HCT116 (cell line): ENCODE results near the gene NOLC1. TPM values are rescaled to one million over a fixed set of nuclear protein-coding genes. Genes with fewer than 3 reads are reported as not detected.

ENCODE experiments used
- ATAC-seq: fragments of 200-7000 bp; cut with Tn5 transposase; 2 replicates; pipeline ENCODE4 v1.9.1; 2020; ENCODE audit warnings: mild to moderate bottlenecking, moderate library complexity
- BruUV-seq: library from RNA; stranded (reverse); fragments of 400-500 nt; replicated peaks from 2 replicates; lab custom pipeline; 2021; lab: Mats Ljungman, UMichigan
- CTCF ChIA-PET: fragments of 300-600 bp; sonication (Branson Sonifier 250); formaldehyde crosslinking; loops from one replicate; lab custom pipeline; 2021; ENCODE audit warnings: antibody characterized with exemption; lab: Charles Lee
- POLR2A ChIA-PET: fragments of 300-600, 350-600 bp; sonication (Branson Sonifier 250); formaldehyde crosslinking; loops from one replicate; lab custom pipeline; 2021; ENCODE audit warnings: antibody characterized with exemption; lab: Charles Lee
- RAD21 ChIA-PET, 2 experiments: fragments of 300-600 bp; sonication (Branson Sonifier 250); formaldehyde crosslinking; loops; one replicate each; lab custom pipeline; 2023; ENCODE audit warnings: low total read pairs in 2 of 2; ENCODE audit not compliant: uncharacterized antibody in 2 of 2, unreplicated experiment in 2 of 2, low non-redundant PET in 1 of 2; lab: Charles Lee
- DNase-seq: peaks from one replicate; pipeline ENCODE4 v3.0.0-alpha.2; 2010; ENCODE audit warnings: low read depth, low spot score
- H2AFZ ChIP-seq: fragments of 200-600 bp; shearing (Covaris generic), sonication (generic); 2 replicates; pipeline ENCODE4 v1.6.1; 2017; ENCODE audit warnings: low read depth, mixed run types, mixed read lengths, antibody characterized with exemption, low read length; ENCODE audit not compliant: poor library complexity, severe bottlenecking
- H3K27ac ChIP-seq: 2 replicates; pipeline ENCODE4 v1.5.1; 2012; ENCODE audit warnings: low read depth, low read length
- H3K27me3 ChIP-seq: fragments of 200-600 bp; sonication (generic); 2 replicates; pipeline ENCODE4 v1.6.1; 2016; ENCODE audit warnings: mixed run types, low read length, mixed read lengths; ENCODE audit not compliant: insufficient read depth
- H3K36me3 ChIP-seq, 2 experiments: fragments of 200-500 bp in 1 of 2; fragments of 200-600 bp in 1 of 2; sonication (Bioruptor generic) in 1 of 2; sonication (generic) in 1 of 2; 2 replicates each; pipeline versions ENCODE4 v1.5.1 to v1.6.1; 2014 to 2016; ENCODE audit warnings: low read length in 2 of 2, inconsistent platforms in 1 of 2, mixed read lengths in 1 of 2, mixed run types in 1 of 2; ENCODE audit not compliant: insufficient read depth in 2 of 2, control insufficient read depth in 1 of 2
- H3K4me1 ChIP-seq, 2 experiments: fragments of 200-600 bp in 1 of 2; sonication (generic) in 1 of 2; 2 replicates each; pipeline versions ENCODE4 v1.5.1 to v1.6.1; 2012 to 2017; ENCODE audit warnings: low read length in 2 of 2, inconsistent platforms in 1 of 2, mild to moderate bottlenecking in 1 of 2, mixed read lengths in 1 of 2, mixed run types in 1 of 2, moderate library complexity in 1 of 2; ENCODE audit not compliant: insufficient read depth in 2 of 2, control insufficient read depth in 1 of 2
- H3K4me2 ChIP-seq: fragments of 200-600 bp; sonication (generic); 2 replicates; pipeline ENCODE4 v1.6.1; 2017; ENCODE audit warnings: mixed run types, low read length, mixed read lengths
- H3K4me3 ChIP-seq, 2 experiments: fragments of 200-600 bp in 1 of 2; sonication (generic) in 1 of 2; replicated peaks in 1 of 2; 2 replicates each; pipeline ENCODE4 v1.5.1; 2011 to 2016; ENCODE audit warnings: low read length in 2 of 2, control low read depth in 1 of 2, low read depth in 1 of 2, mild to moderate bottlenecking in 1 of 2, mixed read lengths in 1 of 2, mixed run types in 1 of 2
- H3K79me2 ChIP-seq: fragments of 200-600 bp; sonication (generic); 2 replicates; pipeline ENCODE4 v1.6.1; 2017; ENCODE audit warnings: mild to moderate bottlenecking, mixed run types, low read length, moderate library complexity, mixed read lengths; ENCODE audit not compliant: insufficient read depth
- H3K9ac ChIP-seq: fragments of 200-600 bp; sonication (generic); 2 replicates; pipeline ENCODE4 v1.6.1; 2016; ENCODE audit warnings: low read length, mixed read lengths
- H3K9me2 ChIP-seq: fragments of 200-600 bp; sonication (generic), shearing (Covaris generic); 2 replicates; pipeline ENCODE4 v1.6.1; 2017; ENCODE audit warnings: mixed run types, mild to moderate bottlenecking, moderate library complexity; ENCODE audit not compliant: insufficient read depth
- H3K9me3 ChIP-seq, 2 experiments: fragments of 200-500 bp in 1 of 2; fragments of 200-600 bp in 1 of 2; sonication (Bioruptor generic) in 1 of 2; sonication (generic) in 1 of 2; 2 replicates each; pipeline ENCODE4 v1.6.1; 2014 to 2017; ENCODE audit warnings: low read length in 2 of 2, mixed read lengths in 2 of 2, inconsistent platforms in 1 of 2, low read depth in 1 of 2, mild to moderate bottlenecking in 1 of 2, mixed run types in 1 of 2, moderate library complexity in 1 of 2; ENCODE audit not compliant: control insufficient read depth in 1 of 2, insufficient read depth in 1 of 2
- H4K20me1 ChIP-seq: fragments of 200-600 bp; sonication (generic), shearing (Covaris generic); 2 replicates; pipeline ENCODE4 v1.6.1; 2017; ENCODE audit warnings: mixed run types, mild to moderate bottlenecking, moderate library complexity; ENCODE audit not compliant: insufficient read depth
- CEBPB ChIP-seq: IDR thresholded peaks from 2 replicates; pipeline ENCODE4 v1.6.1; 2012; ENCODE audit warnings: low read depth
- CTCF ChIP-seq, 3 experiments: fragments of 200-600 bp in 1 of 3; sonication (generic) in 1 of 3; IDR thresholded peaks in 2 of 3; conservative IDR thresholded peaks in 1 of 3; 2 replicates each; pipeline ENCODE4 v1.5.1; 2012 to 2017; ENCODE audit warnings: low read depth in 2 of 3, low read length in 2 of 3, antibody characterized with exemption in 1 of 3, borderline replicate concordance in 1 of 3, control low read depth in 1 of 3, mild to moderate bottlenecking in 1 of 3, mixed read lengths in 1 of 3, mixed run types in 1 of 3, moderate library complexity in 1 of 3; ENCODE audit not compliant: insufficient read depth in 1 of 3
- EGR1 ChIP-seq: IDR thresholded peaks from 2 replicates; pipeline ENCODE4 v1.6.1; 2012; ENCODE audit warnings: low read depth
- EZH2 ChIP-seq: fragments of 200-600 bp; sonication (generic); IDR thresholded peaks from 2 replicates; pipeline ENCODE4 v1.6.1; 2017; ENCODE audit warnings: antibody characterized with exemption, mixed run types
- EZH2phosphoT487 ChIP-seq: fragments of 200-600 bp; IDR thresholded peaks from 2 replicates; pipeline ENCODE4 v1.6.1; 2018; ENCODE audit warnings: antibody characterized with exemption, borderline replicate concordance
- FOSL1 ChIP-seq: IDR thresholded peaks from 2 replicates; pipeline ENCODE4 v1.6.1; 2012; ENCODE audit warnings: low read depth
- MAX ChIP-seq: IDR thresholded peaks from 2 replicates; pipeline ENCODE4 v1.6.1; 2012
- POLR2A ChIP-seq: IDR thresholded peaks from 2 replicates; pipeline ENCODE4 v1.7.0; 2011; ENCODE audit warnings: borderline replicate concordance; ENCODE audit not compliant: insufficient read depth, insufficient read length; ENCODE audit errors: extremely low read depth
- POLR2AphosphoS5 ChIP-seq: IDR thresholded peaks from 2 replicates; pipeline ENCODE4 v1.6.1; 2011; ENCODE audit warnings: mild to moderate bottlenecking, low read depth, low read length, moderate library complexity
- SP1 ChIP-seq: IDR thresholded peaks from 2 replicates; pipeline ENCODE4 v1.6.1; 2012; ENCODE audit warnings: low read depth
- TCF7L2 ChIP-seq: IDR thresholded peaks from 2 replicates; pipeline ENCODE4 v1.7.0; 2011; ENCODE audit warnings: borderline replicate concordance, inconsistent platforms; ENCODE audit not compliant: insufficient read depth, insufficient read length; ENCODE audit errors: extremely low read depth
- intact Hi-C: fragments of 100-400 bp; cut with micrococcal nuclease; formaldehyde crosslinking; loops from 2 replicates; pipeline ENCODE4 v1.10.0; 2022
- total RNA-seq: library from RNA; stranded (reverse); gene quantifications from one replicate; pipeline ENCODE4 v1.2.1, GENCODE V29; 2021; ENCODE audit not compliant: unreplicated experiment

Gene NOLC1
- total RNA-seq, 1 experiment from 2014 or later = 231 TPM

- no peak for DNase-seq
- no peaks in the 10 kb centered on the region for H3K4me1 ChIP-seq
- no peaks in the 10 kb centered on the region for H3K9me2 ChIP-seq
- H3K4me3 ChIP-seq = no peak overlapping the region
- peaks cover 30% of the 10 kb centered on the region; the same call in 1 of the 2 replicates for H4K20me1 ChIP-seq
- intact Hi-C loops = no loop called here
- CTCF ChIA-PET = no interaction called here
- POLR2A ChIA-PET = no interaction called here
- no peak overlapping the region for H3K27ac ChIP-seq
- peaks cover 38% of the 10 kb centered on the region for H3K79me2 ChIP-seq
- no peak overlapping the region for H2AFZ ChIP-seq
- H3K9ac ChIP-seq = no peak overlapping the region
- H3K4me2 ChIP-seq = no peak overlapping the region
- no peaks in the 10 kb centered on the region for H3K9me3 ChIP-seq
- BruUV-seq = TSS peak; percentile 24
- TF ChIP-seq EZH2phosphoT487 (no peak), EGR1 (no peak), TCF7L2 (no peak), SP1 (no peak), FOSL1 (no peak), CEBPB (no peak), EZH2 (no peak), CTCF (IDR thresholded peaks at IDR 0.05 in 2 of 3, conservative IDR thresholded peaks at IDR 0.05 in 1 of 3; ENCODE audit: borderline replicate concordance in 1 of 3, insufficient read depth in 1 of 3, low read depth in 2 of 3, low read length in 2 of 3) (no peak), POLR2A (no peak), MAX (no peak), POLR2AphosphoS5 (no peak)
- TF ChIP-seq, all 23 proteins: peak for 0
- Histone ChIP-seq H3K36me3 (peaks cover 54 to 56% of the 10 kb centered on the region in 2 experiments), H3K27me3 (no peaks in the 10 kb centered on the region)
- ATAC-seq = no peak; the same call in 1 of the 2 replicates
- RAD21 ChIA-PET = no interaction called here
Observed at GRCh38 chr10:102163342-102163989, 11.3 kb downstream of the NOLC1 start.
